ENCODE measurements around the gene GABRG3.

GRCh38 chr15:27125185-27125584 is 154.2 kb downstream of the GABRG3 start:
- TF ChIP-seq CTCF (IDR thresholded peaks at IDR 0.05; ENCODE audit: insufficient read depth, low read length): no peak
- no peak for TF ChIP-seq GABPA (IDR thresholded peaks at IDR 0.05; ENCODE audit: low read depth)
- no peak for TF ChIP-seq POLR2AphosphoS5 (IDR thresholded peaks at IDR 0.05; ENCODE audit: low read depth)

Data from HL-60 (cell line).